K562 (cell line): Measurements from ENCODE around the gene ARFGEF3.

Experiments
- ATF6 ChIP-seq: sonication (generic); formaldehyde crosslinking; IDR thresholded peaks from 2 replicates; pipeline ENCODE4 v1.4.0; 2020; ENCODE audit warnings: mild to moderate bottlenecking, missing genetic modification reagents
- MTA3 ChIP-seq: fragments of 450-650 bp; formaldehyde crosslinking; IDR thresholded peaks from 2 replicates; pipeline ENCODE4 v1.6.1; 2017; ENCODE audit warnings: mild to moderate bottlenecking, borderline replicate concordance
- PHF20 ChIP-seq: fragments of 450-650 bp; IDR thresholded peaks from 2 replicates; pipeline ENCODE4 v1.6.1; 2018; ENCODE audit not compliant: partially characterized antibody
- POLR2AphosphoS5 ChIP-seq: IDR thresholded peaks from 2 replicates; pipeline ENCODE4 v1.6.1; 2011; ENCODE audit warnings: mild to moderate bottlenecking, low read depth, low read length, moderate library complexity; ENCODE audit not compliant: control insufficient read depth, insufficient read depth
- ZBTB7A ChIP-seq: IDR thresholded peaks from 2 replicates; pipeline ENCODE4 v1.6.1; 2011; ENCODE audit warnings: low read depth, mild to moderate bottlenecking, low read length, moderate library complexity, borderline replicate concordance; ENCODE audit not compliant: control insufficient read depth

- TF ChIP-seq PHF20 (no peak), ATF6 (CRISPR knock-in tag) (no peak), POLR2AphosphoS5 (no peak), MTA3 (no peak), ZBTB7A (no peak)
Observed at GRCh38 chr6:138161088-138161337, 726 bp upstream of the ARFGEF3 start.
